Esophagus muscularis mucosa (tissue), 4 donors: ENCODE results near the gene GSG1L. TPM values are rescaled to one million over a fixed set of nuclear protein-coding genes. Genes with fewer than 3 reads are reported as not detected.

Experiments
- DNase-seq: peaks from one replicate; pipeline ENCODE4 v3.0.0-alpha.2; 2017; ENCODE audit errors: extremely low spot score
- H3K27ac ChIP-seq, 4 donors: fragments of 200-600 bp; sonication (generic); replicated peaks in 1 of 4; 1 replicate in 3 of 4; 2 replicates in 1 of 4; pipeline ENCODE4 v1.5.1; 2016 to 2019; ENCODE audit warnings: mild to moderate bottlenecking in 1 of 4
- H3K27me3 ChIP-seq, 4 donors: fragments of 200-600 bp; sonication (generic); one replicate each; pipeline versions ENCODE4 v1.5.1 to v1.6.0; 2016 to 2019
- H3K36me3 ChIP-seq, 4 donors: fragments of 200-600 bp; sonication (generic); one replicate each; pipeline ENCODE4 v1.5.1; 2016 to 2019
- H3K4me1 ChIP-seq, 4 donors: fragments of 200-600 bp; sonication (generic); one replicate each; pipeline ENCODE4 v1.5.1; 2016 to 2019
- H3K4me3 ChIP-seq, 4 donors: fragments of 200-600 bp; sonication (generic); 1 replicate in 2 of 4; 2 replicates in 2 of 4; pipeline ENCODE4 v1.5.1; 2016 to 2019; ENCODE audit warnings: mild to moderate bottlenecking in 4 of 4, moderate library complexity in 1 of 4
- H3K9me3 ChIP-seq, 4 donors: fragments of 200-600 bp; sonication (generic); 1 replicate in 3 of 4; 2 replicates in 1 of 4; pipeline ENCODE4 v1.5.1; 2016 to 2019
- EP300 ChIP-seq: sonication (generic); formaldehyde crosslinking; IDR thresholded peaks from one replicate; pipeline ENCODE4 v1.6.1; 2017; ENCODE audit warnings: antibody characterized with exemption
- POLR2A ChIP-seq: fragments of 450-650 bp; IDR thresholded peaks from one replicate; pipeline ENCODE4 v1.6.1; 2017; ENCODE audit warnings: antibody characterized with exemption, moderate library complexity, mild to moderate bottlenecking, low read depth
- POLR2AphosphoS5 ChIP-seq, 2 donors: sonication (generic); formaldehyde crosslinking; IDR thresholded peaks; one replicate each; pipeline ENCODE4 v1.6.1; 2017; ENCODE audit warnings: antibody characterized with exemption in 2 of 2
- WGBS: methylation state at CpG from one replicate; pipeline ENCODE4 v1.1.5; 2018; 5-methylcytosine and 5-hydroxymethylcytosine counted together
- intact Hi-C: fragments of 100-400 bp; cut with DNase I; formaldehyde crosslinking; loops from one replicate; pipeline ENCODE4 v1.15.1; 2023
- total RNA-seq, 4 donors: library from RNA; depleted of rRNA; stranded (reverse); fragments of >200 nt; gene quantifications; one replicate each; pipeline versions ENCODE4 v1.1.0 to v1.2.1, GENCODE V29; 2016
- TF ChIP-seq, protein P1 (sequence below), 3 experiments: fragments of 200-600 bp in 2 of 3; fragments of 450-650 bp in 1 of 3; sonication (generic) in 2 of 3; IDR thresholded peaks; one replicate each; pipeline ENCODE4 v1.5.1; 2017 to 2019; ENCODE audit warnings: antibody characterized with exemption in 3 of 3, mild to moderate bottlenecking in 2 of 3, moderate library complexity in 1 of 3

GSG1L gene
- total RNA-seq, 4 donors from 2014 or later, result 0.19 to 0.83 TPM; not detected in 2

DNA sequence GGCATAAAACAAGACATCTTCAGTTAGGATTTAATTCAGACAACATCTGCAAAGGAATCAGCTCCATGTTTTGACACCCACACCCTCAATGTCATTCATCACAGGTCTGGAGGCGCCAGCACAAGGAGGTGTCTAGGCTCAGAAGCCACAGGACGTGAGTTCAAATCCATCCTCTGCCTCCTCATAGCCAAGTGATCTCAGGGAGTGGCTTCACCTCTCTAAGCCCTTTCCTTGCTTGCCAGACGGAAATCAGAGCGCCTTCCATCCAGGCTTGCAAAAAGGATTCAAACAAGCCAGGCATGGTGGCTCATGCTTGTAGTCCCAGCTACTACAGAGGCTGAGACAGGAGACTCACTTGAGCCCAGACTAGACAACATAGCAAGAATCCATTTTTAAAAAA lies 84.6 kb downstream of the GSG1L start:
- H3K4me1 ChIP-seq, result peaks cover 0 to 25% (median 15%) of the 10 kb centered on the region in 4 donors
- H3K27ac ChIP-seq, result no peak overlapping the region
- no peak overlapping the region for H3K4me3 ChIP-seq
- no peaks in the 10 kb centered on the region for H3K36me3 ChIP-seq
- TF ChIP-seq POLR2A (no peak), EP300 (no peak), POLR2AphosphoS5 (IDR thresholded peaks at IDR 0.05) (no peak)
- TF ChIP-seq, protein P1, sequence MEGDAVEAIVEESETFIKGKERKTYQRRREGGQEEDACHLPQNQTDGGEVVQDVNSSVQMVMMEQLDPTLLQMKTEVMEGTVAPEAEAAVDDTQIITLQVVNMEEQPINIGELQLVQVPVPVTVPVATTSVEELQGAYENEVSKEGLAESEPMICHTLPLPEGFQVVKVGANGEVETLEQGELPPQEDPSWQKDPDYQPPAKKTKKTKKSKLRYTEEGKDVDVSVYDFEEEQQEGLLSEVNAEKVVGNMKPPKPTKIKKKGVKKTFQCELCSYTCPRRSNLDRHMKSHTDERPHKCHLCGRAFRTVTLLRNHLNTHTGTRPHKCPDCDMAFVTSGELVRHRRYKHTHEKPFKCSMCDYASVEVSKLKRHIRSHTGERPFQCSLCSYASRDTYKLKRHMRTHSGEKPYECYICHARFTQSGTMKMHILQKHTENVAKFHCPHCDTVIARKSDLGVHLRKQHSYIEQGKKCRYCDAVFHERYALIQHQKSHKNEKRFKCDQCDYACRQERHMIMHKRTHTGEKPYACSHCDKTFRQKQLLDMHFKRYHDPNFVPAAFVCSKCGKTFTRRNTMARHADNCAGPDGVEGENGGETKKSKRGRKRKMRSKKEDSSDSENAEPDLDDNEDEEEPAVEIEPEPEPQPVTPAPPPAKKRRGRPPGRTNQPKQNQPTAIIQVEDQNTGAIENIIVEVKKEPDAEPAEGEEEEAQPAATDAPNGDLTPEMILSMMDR (IDR thresholded peaks at IDR 0.05), result no peak
- H3K9me3 ChIP-seq, result no peaks in the 10 kb centered on the region
- no peak for DNase-seq
- intact Hi-C loops, result no loop called here
- H3K27me3 ChIP-seq, result peaks cover 0 to 5% (median 0%) of the 10 kb centered on the region in 4 donors
- WGBS, result 86% methylated on average over 4 of the region's 4 CpGs

DNA sequence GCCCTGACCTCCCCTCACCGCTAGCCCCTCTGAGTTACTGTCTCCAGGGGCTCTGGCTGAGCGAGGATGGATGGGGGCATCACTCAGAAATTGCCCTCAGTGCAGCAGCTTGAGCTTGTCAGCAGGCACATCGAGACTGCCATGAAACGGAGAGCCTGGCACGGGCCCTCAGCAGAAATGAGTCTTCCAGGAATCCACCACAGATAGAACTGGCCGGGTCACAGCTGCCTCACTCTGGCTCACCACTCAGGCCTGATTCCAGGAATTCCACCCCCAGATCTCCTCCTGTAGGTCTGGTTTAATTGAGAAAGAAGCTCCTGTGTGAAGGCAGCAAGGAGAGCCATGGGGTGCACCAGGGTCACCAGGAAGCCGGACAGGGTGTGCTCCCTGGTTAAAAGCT lies 85.5 kb downstream of the GSG1L start:
- intact Hi-C loops, result no loop called here

DNA sequence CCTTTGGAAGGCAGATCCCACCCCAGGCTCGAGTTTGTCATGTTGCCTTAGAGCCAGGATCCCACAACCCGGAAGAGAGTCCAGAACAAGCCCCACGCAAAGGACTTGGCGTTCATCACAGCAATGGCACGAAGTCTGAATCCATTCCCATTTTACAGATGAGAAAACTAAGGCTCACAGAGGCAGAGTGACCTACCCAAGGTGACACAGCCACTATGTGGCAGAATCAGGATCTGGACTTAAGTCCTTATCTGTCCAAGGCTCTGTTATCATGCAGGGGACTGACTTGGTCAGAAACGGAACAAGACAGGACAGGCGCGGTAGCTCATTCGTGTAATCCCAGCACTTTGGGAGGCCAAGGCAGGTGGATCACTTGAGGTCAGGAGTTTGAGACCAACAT lies 86.5 kb downstream of the GSG1L start:
- Histone ChIP-seq H3K36me3 (no peaks in the 10 kb centered on the region), H3K9me3 (no peaks in the 10 kb centered on the region), H3K27me3 (peaks cover 0 to 10% (median 0%) of the 10 kb centered on the region in 4 donors), H3K4me1 (peaks cover 0 to 25% (median 15%) of the 10 kb centered on the region in 4 donors), H3K27ac (no peak overlapping the region), H3K4me3 (no peak overlapping the region)
- TF ChIP-seq EP300, result no peak
- intact Hi-C loops, result no loop called here
- no peak for DNase-seq
- WGBS, result 88% methylated on average over 9 of the region's 9 CpGs

More for the DNA sequence above, 85.5 kb downstream of the GSG1L start:
- Histone ChIP-seq H3K4me1 (peaks cover 0 to 25% (median 15%) of the 10 kb centered on the region in 4 donors), H3K27ac (no peak overlapping the region), H3K4me3 (no peak overlapping the region), H3K27me3 (peaks cover 0 to 5% (median 0%) of the 10 kb centered on the region in 4 donors), H3K9me3 (no peaks in the 10 kb centered on the region), H3K36me3 (no peaks in the 10 kb centered on the region)
- no peak for DNase-seq
- WGBS, result 57% methylated on average over 2 of the region's 7 CpGs
- TF ChIP-seq POLR2A, result no peak
- TF ChIP-seq POLR2AphosphoS5 (IDR thresholded peaks at IDR 0.05), result no peak
- TF ChIP-seq, protein P1 (IDR thresholded peaks at IDR 0.05), result no peak
- no peak for TF ChIP-seq EP300

DNA sequence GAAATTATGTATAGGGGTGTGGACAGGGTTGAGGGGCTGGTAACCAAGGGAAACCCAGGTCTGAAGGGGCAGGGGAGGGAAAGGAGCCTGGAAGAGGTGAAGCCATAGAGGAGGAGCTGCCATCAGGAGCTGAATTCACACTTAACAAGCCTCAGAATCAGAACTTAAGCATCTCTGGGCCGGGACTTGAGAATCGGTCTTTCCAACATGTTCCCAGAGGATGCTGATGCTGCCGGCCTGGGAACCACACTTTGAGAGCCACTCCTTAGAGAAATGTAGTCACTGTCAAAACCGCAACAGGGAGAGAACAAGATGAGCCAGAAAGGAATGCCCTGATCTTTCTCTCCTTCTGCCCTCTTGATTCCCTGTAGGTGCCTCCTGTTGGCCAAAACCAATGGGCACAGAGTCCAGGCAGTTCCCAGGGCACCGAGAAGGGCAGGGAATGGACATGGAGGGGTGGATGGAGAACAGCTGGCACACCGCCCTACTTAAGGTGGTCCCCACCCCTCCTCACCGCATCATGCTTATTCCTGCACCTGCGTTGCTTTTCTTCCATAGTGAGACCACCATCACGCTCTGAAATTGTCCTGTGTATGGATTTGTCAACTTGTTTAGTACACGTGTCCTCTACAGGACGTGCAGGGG lies 88.5 kb downstream of the GSG1L start:
- Histone ChIP-seq H3K4me1 (peaks cover 0 to 12% (median 9%) of the 10 kb centered on the region in 4 donors), H3K27ac (no peak overlapping the region), H3K36me3 (no peaks in the 10 kb centered on the region), H3K27me3 (peaks cover 0 to 10% (median 0%) of the 10 kb centered on the region in 4 donors), H3K4me3 (no peak overlapping the region), H3K9me3 (peaks cover 0 to 7% (median 0%) of the 10 kb centered on the region in 4 donors)
- intact Hi-C loops, result loop anchor here (2.0 kb wide), 1 partner anchor 96 kb away; no protein-coding TSS in a partner anchor
- no peak for DNase-seq
- TF ChIP-seq POLR2A (no peak), POLR2AphosphoS5 (IDR thresholded peaks at IDR 0.05) (no peak), EP300 (no peak)
- TF ChIP-seq, protein P1 (IDR thresholded peaks at IDR 0.05), result no peak
- 84% methylated on average over 11 of the region's 11 CpGs for WGBS

DNA sequence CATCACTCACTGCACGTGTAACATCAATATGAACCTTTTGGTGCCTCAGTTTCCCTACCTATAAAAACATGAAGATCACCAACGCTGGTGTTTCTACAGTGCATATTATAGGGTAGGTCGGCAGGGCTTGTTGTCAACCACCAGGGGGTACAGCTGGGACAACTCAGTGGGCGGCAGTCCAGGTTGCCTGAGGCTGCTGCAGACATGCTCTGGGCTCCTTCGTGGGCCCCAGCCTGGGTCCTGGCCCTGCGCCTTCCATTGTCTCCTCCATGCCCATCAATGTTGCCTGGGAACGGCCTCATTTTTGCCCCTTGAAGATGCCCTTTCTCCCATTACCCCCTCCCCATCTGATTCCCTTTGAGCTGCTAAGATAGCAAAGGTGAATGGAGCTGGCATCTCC lies 89.8 kb downstream of the GSG1L start:
- H3K4me3 ChIP-seq, result no peak overlapping the region
- peaks cover 0 to 10% (median 0%) of the 10 kb centered on the region in 4 donors for H3K27me3 ChIP-seq
- 77% methylated on average over 5 of the region's 7 CpGs for WGBS
- intact Hi-C loops, result loop anchor here (2.0 kb wide), 1 partner anchor 97 kb away; no protein-coding TSS in a partner anchor
- DNase-seq, result no peak
- peaks cover 0 to 12% (median 9%) of the 10 kb centered on the region in 4 donors for H3K4me1 ChIP-seq
- no peaks in the 10 kb centered on the region for H3K36me3 ChIP-seq
- peaks cover 0 to 7% (median 0%) of the 10 kb centered on the region in 4 donors for H3K9me3 ChIP-seq
- TF ChIP-seq EP300 (no peak), POLR2A (no peak), POLR2AphosphoS5 (IDR thresholded peaks at IDR 0.05) (no peak)
- TF ChIP-seq, protein P1 (IDR thresholded peaks at IDR 0.05), result no peak
- H3K27ac ChIP-seq, result no peak overlapping the region
